ENCODE results near the gene LRP8. TPM values are rescaled to one million over a fixed set of nuclear protein-coding genes. Genes with fewer than 3 reads are reported as not detected.

LRP8 gene
- total and polyA plus RNA-seq, 2 of the 4 experiments (the other 2 are of a cell fraction): 12.0 to 12.1 TPM

DNA sequence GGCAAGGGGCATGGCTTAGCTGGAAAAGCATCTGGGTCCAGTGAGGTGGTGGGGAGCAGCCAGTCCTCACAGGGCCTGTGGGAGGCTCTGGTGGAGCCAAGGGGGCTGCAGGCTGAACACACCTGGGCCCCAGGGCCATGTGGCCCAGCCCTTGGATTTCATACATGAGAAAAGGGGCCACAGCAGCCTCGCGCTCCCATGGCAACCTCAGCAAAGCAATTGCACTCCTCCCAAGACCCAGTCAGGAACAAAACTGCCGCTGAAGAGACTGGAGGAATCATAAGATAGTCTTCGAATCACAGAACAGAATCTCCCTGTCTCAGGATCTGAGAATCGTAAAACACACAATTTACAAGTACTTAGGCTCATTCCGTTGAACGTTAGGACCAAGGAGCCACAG lies 24.6 kb downstream of the LRP8 start:
- in situ Hi-C loops (cut with MboI; ENCODE audit: low sequenced_read_pairs): no loop called here
- Histone ChIP-seq H3K23ac (ENCODE audit: low read depth, low read length) (no peak overlapping the region), H2BK5ac (ENCODE audit: low read depth, low read length, poor library complexity, severe bottlenecking) (no peak overlapping the region), H3K14ac (replicated peaks; ENCODE audit: low read depth, low read length) (no peak overlapping the region), H3K4me2 (ENCODE audit: low read depth, low read length) (no peak overlapping the region), H2BK20ac (ENCODE audit: low read depth, low read length) (no peak overlapping the region), H3K4me1 (ENCODE audit: control insufficient read depth, insufficient read depth, low read length) (peaks cover 3% of the 10 kb centered on the region; the same call in 1 of the 2 replicates), H3K56ac (ENCODE audit: extremely low read depth, insufficient read depth, low read length) (no peak overlapping the region), H3K9me3 (ENCODE audit: control insufficient read depth, insufficient read depth, low read length) (no peaks in the 10 kb centered on the region), H4K8ac (ENCODE audit: low read depth in 2 of 2, low read length in 2 of 2) (no peak overlapping the region), H3K18ac (ENCODE audit: low read depth, low read length) (no peak overlapping the region), H2AK5ac (ENCODE audit: low read depth, low read length) (no peak overlapping the region), H3K4ac (ENCODE audit: low read depth, low read length) (no peak overlapping the region), H4K91ac (ENCODE audit: insufficient read depth, low read depth, low read length) (no peak overlapping the region), H3K27ac (ENCODE audit: insufficient read depth, low read length) (no peak overlapping the region), H2AK9ac (replicated peaks; ENCODE audit: low read depth, low read length, poor library complexity) (no peak overlapping the region), H3K4me3 (ENCODE audit: insufficient read depth, low read depth, low read length) (no peak overlapping the region), H4K20me1 (ENCODE audit: insufficient read depth, low read length) (peaks cover 2% of the 10 kb centered on the region), H4K5ac (ENCODE audit: low read depth, low read length) (no peak overlapping the region), H3K79me1 (ENCODE audit: low read depth in 1 of 2, low read length in 2 of 2) (peaks cover 0 to 5% of the 10 kb centered on the region in 2 experiments; a peak in 2 of 4 replicates), H2AFZ (replicated peaks; ENCODE audit: low read length, poor library complexity) (peak overlapping the region; percentile 23), H3K9ac (ENCODE audit: low read depth, low read length) (no peak overlapping the region), H2BK15ac (ENCODE audit: low read depth, low read length) (no peak overlapping the region), H3K27me3 (ENCODE audit: control insufficient read depth, insufficient read depth, low read length) (no peaks in the 10 kb centered on the region), H3K36me3 (ENCODE audit: control insufficient read depth, insufficient read depth, low read length) (no peaks in the 10 kb centered on the region), H2BK120ac (ENCODE audit: low read depth, low read length) (no peak overlapping the region), H3K9me1 (ENCODE audit: insufficient read depth, low read length) (0 out of 2 replicates have a peak, but pooled peaks cover 9% of the 10 kb centered on the region)
- ATAC-seq (ENCODE audit: low read depth): no peak
- TF ChIP-seq RCOR1 (IDR thresholded peaks at IDR 0.05; ENCODE audit: insufficient replicate concordance, low read length): no peak
- no peak for TF ChIP-seq MAZ (IDR thresholded peaks at IDR 0.05; ENCODE audit: borderline replicate concordance, low read depth, low read length)
- ChIA-PET CTCF (no interaction called here), POLR2A (ENCODE audit: unreplicated experiment) (no interaction called here)
- no CpG with 5 or more reads among the region's 7 CpGs for WGBS, 2 experiments (ENCODE audit: extremely low coverage in 2 of 2, insufficient read length in 1 of 2)
- no peak for DNase-seq
- no TSS peak for BruUV-seq (replicated peaks)
- intact Hi-C loops (cut with micrococcal nuclease): no loop called here
- dilution Hi-C loops (cut with HindIII; ENCODE audit: low sequenced_read_pairs, unreplicated experiment): no loop called here

All from IMR-90 (cell line).